Smooth muscle cell (in vitro differentiated cells): ENCODE data around the gene KIF20B. TPM values are rescaled to one million over a fixed set of nuclear protein-coding genes. Genes with fewer than 3 reads are reported as not detected.

Experiments used
- DNase-seq: peaks from one replicate; lab custom pipeline; 2025; ENCODE audit not compliant: unreplicated experiment; lab: John Stamatoyannopoulos, UW
- H2AFZ ChIP-seq: fragments of 200-600 bp; sonication (generic); 2 replicates; pipeline ENCODE4 v1.6.0; 2016; ENCODE audit warnings: antibody characterized with exemption, low read depth, mild to moderate bottlenecking
- H3F3A ChIP-seq: fragments of 200-600 bp; sonication (generic); 2 replicates; pipeline ENCODE4 v1.6.0; 2017; ENCODE audit warnings: antibody characterized with exemption, low read depth
- H3K27ac ChIP-seq: fragments of 200-600 bp; sonication (generic); 2 replicates; pipeline ENCODE4 v1.5.1; 2016; ENCODE audit warnings: low read depth, mild to moderate bottlenecking
- H3K27me3 ChIP-seq: fragments of 200-600 bp; sonication (generic); 2 replicates; pipeline ENCODE4 v1.6.1; 2016; ENCODE audit warnings: low read depth, mild to moderate bottlenecking
- H3K36me3 ChIP-seq: fragments of 200-600 bp; sonication (generic); 2 replicates; pipeline ENCODE4 v1.5.1; 2016; ENCODE audit warnings: low read depth
- H3K4me1 ChIP-seq: fragments of 200-600 bp; sonication (generic); 2 replicates; pipeline ENCODE4 v1.5.1; 2016; ENCODE audit warnings: low read depth
- H3K4me2 ChIP-seq: fragments of 200-600 bp; sonication (generic); 2 replicates; pipeline ENCODE4 v1.6.0; 2016; ENCODE audit warnings: mild to moderate bottlenecking
- H3K4me3 ChIP-seq: fragments of 200-600 bp; sonication (generic); 2 replicates; pipeline ENCODE4 v1.5.1; 2016; ENCODE audit warnings: mild to moderate bottlenecking
- H3K79me2 ChIP-seq: fragments of 200-600 bp; sonication (generic); 2 replicates; pipeline ENCODE4 v1.6.0; 2016; ENCODE audit warnings: low read depth, mild to moderate bottlenecking
- H3K9ac ChIP-seq: fragments of 200-600 bp; sonication (generic); 2 replicates; pipeline ENCODE4 v1.6.0; 2016; ENCODE audit warnings: low read depth
- H3K9me3 ChIP-seq: fragments of 200-600 bp; sonication (generic); replicated peaks from 2 replicates; pipeline ENCODE4 v1.5.1; 2016; ENCODE audit warnings: low read depth
- H4K20me1 ChIP-seq: fragments of 200-600 bp; sonication (generic); 2 replicates; pipeline ENCODE4 v1.6.0; 2016; ENCODE audit warnings: low read depth
- CTCF ChIP-seq: fragments of 200-600 bp; sonication (generic); IDR thresholded peaks from 2 replicates; pipeline ENCODE4 v1.5.1; 2017; ENCODE audit warnings: borderline replicate concordance, mild to moderate bottlenecking, antibody characterized with exemption; ENCODE audit not compliant: insufficient read depth, poor library complexity, severe bottlenecking
- WGBS: methylation state at CpG from one replicate; pipeline ENCODE4 v1.1.7; 2016; ENCODE audit warnings: low lambda C conversion rate; 5-methylcytosine and 5-hydroxymethylcytosine counted together
- polyA plus RNA-seq: library from polyadenylated mRNA; unstranded; fragments of >200 nt; fragmentation: Nextera tagmentation; extraction: Ambion mirVana; gene quantifications from 2 replicates; pipeline ENCODE4 v1.2.1, GENCODE V29; 2016
- total RNA-seq: library from RNA; depleted of rRNA; stranded (reverse); fragments of >200 nt; gene quantifications from 2 replicates; pipeline ENCODE4 v1.2.3, GENCODE V29; 2014

Gene KIF20B
- total and polyA plus RNA-seq, 2 experiments from 2014 or later: 4.5 to 6.0 TPM

- Histone ChIP-seq H3K27me3 (no peaks in the 10 kb centered on the region), H3K79me2 (no peaks in the 10 kb centered on the region), H3K9me3 (no peaks in the 10 kb centered on the region), H3K4me2 (no peak overlapping the region), H3K36me3 (no peaks in the 10 kb centered on the region), H2AFZ (no peak overlapping the region), H3K4me3 (no peak overlapping the region), H3F3A (no peaks in the 10 kb centered on the region), H3K9ac (no peak overlapping the region), H4K20me1 (no peaks in the 10 kb centered on the region), H3K4me1 (no peaks in the 10 kb centered on the region), H3K27ac (no peak overlapping the region)
- 88% methylated on average over 10 of the region's 10 CpGs for WGBS
- DNase-seq: no peak
- no peak for TF ChIP-seq CTCF
Measured at GRCh38 chr10:89659143-89660131, 42.0 kb upstream of the KIF20B start.

DNA sequence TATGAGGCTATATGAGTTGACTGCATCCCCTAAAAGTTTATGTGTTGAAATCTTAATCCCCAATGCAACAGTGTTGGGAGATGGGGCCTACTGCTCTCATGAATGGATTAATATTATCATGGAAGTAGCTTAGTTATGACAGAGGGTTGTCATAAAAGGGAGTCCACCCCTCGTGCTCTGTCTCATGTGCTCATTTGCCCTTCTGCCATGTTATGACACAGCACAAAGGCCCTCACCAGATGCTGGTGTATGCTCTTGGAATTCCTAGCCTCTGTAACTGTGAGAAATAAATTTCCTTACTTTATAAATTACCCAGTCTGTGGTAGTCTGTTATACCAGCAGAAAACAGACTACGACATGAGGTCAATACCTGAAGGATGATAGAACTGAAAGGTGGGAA is 38.8 kb upstream of the KIF20B start:
- no peak for TF ChIP-seq CTCF
- DNase-seq: no peak
- Histone ChIP-seq H4K20me1 (no peaks in the 10 kb centered on the region), H3K27ac (no peak overlapping the region), H3K4me1 (no peaks in the 10 kb centered on the region), H3K36me3 (no peaks in the 10 kb centered on the region), H2AFZ (no peak overlapping the region), H3F3A (no peaks in the 10 kb centered on the region), H3K9ac (no peak overlapping the region), H3K27me3 (no peaks in the 10 kb centered on the region), H3K9me3 (no peaks in the 10 kb centered on the region), H3K79me2 (no peaks in the 10 kb centered on the region), H3K4me2 (no peak overlapping the region), H3K4me3 (no peak overlapping the region)
- 65% methylated on average over 2 of the region's 2 CpGs for WGBS

DNA sequence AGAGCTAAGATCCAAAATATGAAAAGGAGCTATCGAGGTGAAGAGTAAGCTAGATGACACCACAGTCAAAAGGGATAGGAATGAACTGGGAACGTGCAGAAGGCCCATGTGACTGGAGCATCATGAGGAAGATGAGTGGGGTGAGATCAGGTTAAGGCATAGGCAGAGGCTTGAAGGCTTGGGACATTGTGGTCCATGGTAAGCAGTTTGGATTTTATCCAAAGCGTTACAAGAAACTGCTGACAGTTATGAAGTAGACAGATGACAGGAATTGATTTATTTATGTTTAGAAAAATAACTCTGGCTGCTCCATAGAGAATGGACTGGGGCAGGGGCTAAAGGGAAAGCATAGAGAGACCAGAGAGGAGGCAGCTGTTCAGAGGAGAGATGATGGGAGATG is 38.2 kb upstream of the KIF20B start:
- no peaks in the 10 kb centered on the region for H3K4me1 ChIP-seq
- H3K79me2 ChIP-seq: no peaks in the 10 kb centered on the region
- H3K27me3 ChIP-seq: no peaks in the 10 kb centered on the region
- TF ChIP-seq CTCF: no peak
- H3K4me2 ChIP-seq: no peak overlapping the region
- H4K20me1 ChIP-seq: no peaks in the 10 kb centered on the region
- DNase-seq: no peak
- H3K27ac ChIP-seq: no peak overlapping the region
- H3F3A ChIP-seq: no peaks in the 10 kb centered on the region
- no peak overlapping the region for H3K4me3 ChIP-seq
- H3K9ac ChIP-seq: no peak overlapping the region
- no peak overlapping the region for H2AFZ ChIP-seq
- H3K9me3 ChIP-seq: no peaks in the 10 kb centered on the region
- no peaks in the 10 kb centered on the region for H3K36me3 ChIP-seq
- WGBS: 82% methylated on average over 3 of the region's 3 CpGs
